ENCODE data around the gene SEC14L2. TPM values are rescaled to one million over a fixed set of nuclear protein-coding genes. Genes with fewer than 3 reads are reported as not detected.
"Not testable (repeated sequence)": the region's sequence is repeated elsewhere in the genome, so short reads cannot be mapped to it uniquely, and the experiment has no call there.

The SEC14L2 gene
- total RNA-seq, 1 experiment from 2014 or later, result 14.4 TPM

DNA sequence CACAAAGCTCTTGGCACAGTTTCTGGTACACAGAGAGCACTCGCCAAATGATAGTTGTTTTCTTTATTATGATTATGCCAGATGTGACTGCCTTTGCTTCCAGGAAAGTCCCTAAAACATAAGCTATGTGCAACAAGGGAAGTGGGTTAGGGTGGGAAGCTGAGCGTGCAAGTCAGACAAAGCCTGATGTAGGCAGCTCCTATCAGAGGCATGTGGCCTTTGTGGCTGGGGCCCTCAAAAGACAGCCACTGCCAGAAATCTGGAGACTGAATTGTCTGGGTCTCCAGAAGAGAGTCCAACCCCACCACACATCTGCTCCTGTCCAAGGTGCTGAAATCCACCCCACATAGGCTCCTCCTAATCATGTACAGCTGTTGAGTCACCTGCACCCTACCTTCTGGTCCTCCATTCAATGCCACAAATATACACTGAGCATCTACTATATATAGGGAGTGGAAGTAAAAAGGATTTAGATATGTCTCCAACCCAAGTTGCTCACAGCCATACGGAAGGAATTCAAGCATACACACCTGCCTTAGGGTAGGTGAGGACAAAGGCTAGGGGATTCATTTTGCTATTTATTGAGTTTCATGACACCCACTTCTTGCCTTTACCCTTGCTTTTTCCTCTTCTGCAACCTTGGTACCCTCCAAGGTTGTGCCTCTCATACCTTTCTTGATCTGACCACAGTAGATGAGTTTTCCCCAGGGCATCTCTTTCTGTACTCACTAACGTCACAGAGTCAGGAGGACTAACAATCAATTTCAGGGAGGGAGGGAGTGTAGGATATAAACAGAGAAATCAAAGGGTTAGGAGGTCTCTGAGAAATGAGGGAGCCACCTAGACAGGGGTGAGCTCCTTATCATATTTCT lies 62.6 kb downstream of the SEC14L2 start:
- H3K36me3 ChIP-seq (ENCODE audit: insufficient read depth, low read length, poor library complexity, severe bottlenecking), result no peaks in the 10 kb centered on the region
- TF ChIP-seq EZH2 (IDR thresholded peaks at IDR 0.05; ENCODE audit: borderline replicate concordance, low read depth, low read length, poor library complexity, severe bottlenecking), result no peak
- no peak for TF ChIP-seq CTCF (conservative IDR thresholded peaks at IDR 0.05; ENCODE audit: low read depth, low read length)
- no TSS peak for BruUV-seq (replicated peaks)
- H3K4me1 ChIP-seq (ENCODE audit: insufficient read depth, low read length, poor library complexity, severe bottlenecking), result no peaks in the 10 kb centered on the region
- no peaks in the 10 kb centered on the region for H3K27me3 ChIP-seq (replicated peaks; ENCODE audit: insufficient read depth, low read depth, low read length, poor library complexity)
- no peaks in the 10 kb centered on the region for H3K9me3 ChIP-seq (ENCODE audit: low read depth, low read length, poor library complexity, severe bottlenecking)
- POLR2A ChIA-PET (ENCODE audit: low non-redundant PET), result no interaction called here
- H3K27ac ChIP-seq (ENCODE audit: low read depth, low read length, poor library complexity, severe bottlenecking), result no peak overlapping the region
- CTCF ChIA-PET, result no interaction called here
- no peak overlapping the region for H3K4me3 ChIP-seq (ENCODE audit: low read depth, low read length, poor library complexity, severe bottlenecking)
- DNase-seq (ENCODE audit: low spot score), result peak; percentile 42
- intact Hi-C loops (cut with micrococcal nuclease; ENCODE audit: unreplicated experiment), result no loop called here

DNA sequence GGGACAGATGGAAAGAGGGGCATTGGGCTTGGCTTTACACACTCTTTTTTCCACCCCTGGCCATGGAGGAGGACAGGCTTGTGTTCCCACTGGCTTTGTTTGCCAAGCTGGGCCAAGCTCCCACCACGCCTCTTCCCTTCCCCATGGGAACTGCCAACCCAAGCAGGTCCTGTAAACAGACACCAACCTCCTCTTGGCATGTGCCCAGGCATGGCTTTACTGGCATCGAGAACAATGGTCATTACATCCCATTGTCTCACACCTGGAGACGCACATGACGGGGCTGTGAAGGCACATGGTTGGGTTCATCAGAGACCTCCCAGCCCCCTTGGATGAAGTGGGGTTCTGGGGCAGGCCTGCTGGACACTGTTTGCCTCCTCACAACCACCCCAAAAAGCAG lies 63.3 kb downstream of the SEC14L2 start:
- Histone ChIP-seq H3K36me3 (ENCODE audit: insufficient read depth, low read length, poor library complexity, severe bottlenecking) (no peaks in the 10 kb centered on the region), H3K4me1 (ENCODE audit: insufficient read depth, low read length, poor library complexity, severe bottlenecking) (no peaks in the 10 kb centered on the region), H3K27me3 (replicated peaks; ENCODE audit: insufficient read depth, low read depth, low read length, poor library complexity) (no peaks in the 10 kb centered on the region), H3K27ac (ENCODE audit: low read depth, low read length, poor library complexity, severe bottlenecking) (no peak overlapping the region), H3K9me3 (ENCODE audit: low read depth, low read length, poor library complexity, severe bottlenecking) (no peaks in the 10 kb centered on the region), H3K4me3 (ENCODE audit: low read depth, low read length, poor library complexity, severe bottlenecking) (no peak overlapping the region)
- no peak for DNase-seq (ENCODE audit: low spot score)
- ChIA-PET CTCF (no interaction called here), POLR2A (ENCODE audit: low non-redundant PET) (no interaction called here)
- BruUV-seq (replicated peaks), result no TSS peak
- intact Hi-C loops (cut with micrococcal nuclease; ENCODE audit: unreplicated experiment), result no loop called here
- TF ChIP-seq EZH2 (IDR thresholded peaks at IDR 0.05; ENCODE audit: borderline replicate concordance, low read depth, low read length, poor library complexity, severe bottlenecking), result no peak

- POLR2A ChIA-PET (ENCODE audit: low non-redundant PET); CTCF ChIA-PET; intact Hi-C loops (cut with micrococcal nuclease; ENCODE audit: unreplicated experiment); H3K9me3 ChIP-seq (ENCODE audit: low read depth, low read length, poor library complexity, severe bottlenecking); H3K27me3 ChIP-seq (replicated peaks; ENCODE audit: insufficient read depth, low read depth, low read length, poor library complexity); H3K36me3 ChIP-seq (ENCODE audit: insufficient read depth, low read length, poor library complexity, severe bottlenecking); H3K4me3 ChIP-seq (ENCODE audit: low read depth, low read length, poor library complexity, severe bottlenecking); BruUV-seq (replicated peaks); DNase-seq (ENCODE audit: low spot score); H3K27ac ChIP-seq (ENCODE audit: low read depth, low read length, poor library complexity, severe bottlenecking); H3K4me1 ChIP-seq (ENCODE audit: insufficient read depth, low read length, poor library complexity, severe bottlenecking): not testable (repeated sequence)
Measured at GRCh38 chr22:30460555-30460954, 63.7 kb downstream of the SEC14L2 start.

GRCh38 chr22:30469165-30469564 lies 72.3 kb downstream of the SEC14L2 start:
- DNase-seq (ENCODE audit: low spot score), result no peak
- no peaks in the 10 kb centered on the region for H3K27me3 ChIP-seq (replicated peaks; ENCODE audit: insufficient read depth, low read depth, low read length, poor library complexity)
- H3K4me3 ChIP-seq (ENCODE audit: low read depth, low read length, poor library complexity, severe bottlenecking), result no peak overlapping the region
- ChIA-PET CTCF (no interaction called here), POLR2A (ENCODE audit: low non-redundant PET) (no interaction called here)
- no peak for TF ChIP-seq EZH2 (IDR thresholded peaks at IDR 0.05; ENCODE audit: borderline replicate concordance, low read depth, low read length, poor library complexity, severe bottlenecking)
- no peak for TF ChIP-seq CTCF (conservative IDR thresholded peaks at IDR 0.05; ENCODE audit: low read depth, low read length)
- no peaks in the 10 kb centered on the region for H3K36me3 ChIP-seq (ENCODE audit: insufficient read depth, low read length, poor library complexity, severe bottlenecking)
- H3K9me3 ChIP-seq (ENCODE audit: low read depth, low read length, poor library complexity, severe bottlenecking), result no peaks in the 10 kb centered on the region
- H3K4me1 ChIP-seq (ENCODE audit: insufficient read depth, low read length, poor library complexity, severe bottlenecking), result no peaks in the 10 kb centered on the region
- intact Hi-C loops (cut with micrococcal nuclease; ENCODE audit: unreplicated experiment), result no loop called here
- no peak overlapping the region for H3K27ac ChIP-seq (ENCODE audit: low read depth, low read length, poor library complexity, severe bottlenecking)
- BruUV-seq (replicated peaks), result no TSS peak
